ENCODE measurements around the gene CXCR6. TPM values are rescaled to one million over a fixed set of nuclear protein-coding genes. Genes with fewer than 3 reads are reported as not detected.

CXCR6 gene
- 1 to 10 TPM in 1 of 7 donors, under 1 TPM in 6; 0.20 to 2.3 (median 0.55) TPM for total RNA-seq
- polyA plus RNA-seq = 1 to 10 TPM in 1 of 2 donors, under 1 TPM in 1; 0.41 to 3.5 TPM
- long read RNA-seq, donor 1, partial matches to known transcripts = 0 of 1 reads
- long read RNA-seq, donor 1, other reads (novel, unspliced or antisense) = 1 of 1 reads
- long read RNA-seq, donor 2 = 0 reads
- long read RNA-seq, donor 3, partial matches to known transcripts = 0 of 1 reads
- long read RNA-seq, donor 3, other reads (novel, unspliced or antisense) = 0 of 1 reads

GRCh38 chr3:45943207-45943846 lies at the start of gene CXCR6:
Gene CXCR6 (plus strand): TSS chr3:45943464. CDS start chr3:45946482, 3,018 bp downstream.
- 90 to 95% (median 93%) methylated on average over 8 of the region's 8 CpGs for WGBS, 3 donors
- no peak within 1 kb of the TSS for H3K27ac ChIP-seq

DNA sequence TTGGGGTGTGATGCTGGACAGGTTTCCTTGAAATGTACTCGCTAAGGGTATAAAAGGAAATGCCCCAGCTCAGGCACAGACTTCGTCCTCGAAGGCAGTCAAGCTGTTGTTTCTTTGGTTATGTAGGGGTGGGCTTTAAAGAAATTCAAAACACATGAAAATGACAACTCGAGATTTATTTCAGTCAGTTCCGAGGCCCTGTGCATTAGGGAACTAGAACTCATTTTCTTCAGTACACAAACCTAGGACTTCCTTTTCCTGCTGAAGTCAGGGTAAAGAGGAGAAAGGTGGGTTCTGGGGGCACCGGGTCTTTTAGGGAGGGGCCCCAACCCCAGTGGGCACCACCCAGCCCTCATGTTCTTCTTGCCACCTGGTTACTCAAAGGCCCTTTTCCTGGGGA lies 49.2 kb upstream of the CXCR6 start:
- WGBS, 3 donors = 80 to 84% (median 84%) methylated on average over 6 of the region's 6 CpGs
- no peaks in the 10 kb centered on the region for H3K4me1 ChIP-seq (ENCODE audit: insufficient read depth)
- H3K4me3 ChIP-seq = no peak overlapping the region
- TF ChIP-seq POLR2A (IDR thresholded peaks at IDR 0.05) (no peak), EP300 (IDR thresholded peaks at IDR 0.05) (no peak)
- TF ChIP-seq, protein P1, sequence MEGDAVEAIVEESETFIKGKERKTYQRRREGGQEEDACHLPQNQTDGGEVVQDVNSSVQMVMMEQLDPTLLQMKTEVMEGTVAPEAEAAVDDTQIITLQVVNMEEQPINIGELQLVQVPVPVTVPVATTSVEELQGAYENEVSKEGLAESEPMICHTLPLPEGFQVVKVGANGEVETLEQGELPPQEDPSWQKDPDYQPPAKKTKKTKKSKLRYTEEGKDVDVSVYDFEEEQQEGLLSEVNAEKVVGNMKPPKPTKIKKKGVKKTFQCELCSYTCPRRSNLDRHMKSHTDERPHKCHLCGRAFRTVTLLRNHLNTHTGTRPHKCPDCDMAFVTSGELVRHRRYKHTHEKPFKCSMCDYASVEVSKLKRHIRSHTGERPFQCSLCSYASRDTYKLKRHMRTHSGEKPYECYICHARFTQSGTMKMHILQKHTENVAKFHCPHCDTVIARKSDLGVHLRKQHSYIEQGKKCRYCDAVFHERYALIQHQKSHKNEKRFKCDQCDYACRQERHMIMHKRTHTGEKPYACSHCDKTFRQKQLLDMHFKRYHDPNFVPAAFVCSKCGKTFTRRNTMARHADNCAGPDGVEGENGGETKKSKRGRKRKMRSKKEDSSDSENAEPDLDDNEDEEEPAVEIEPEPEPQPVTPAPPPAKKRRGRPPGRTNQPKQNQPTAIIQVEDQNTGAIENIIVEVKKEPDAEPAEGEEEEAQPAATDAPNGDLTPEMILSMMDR (IDR thresholded peaks at IDR 0.05) = no peak
- H3K27ac ChIP-seq = no peak overlapping the region
- intact Hi-C loops (cut with DNase I) = no loop called here
- DNase-seq = no peak
- H3K9me3 ChIP-seq = no peaks in the 10 kb centered on the region
- no peaks in the 10 kb centered on the region for H3K27me3 ChIP-seq
- H3K36me3 ChIP-seq = no peaks in the 10 kb centered on the region

More at GRCh38 chr3:45943207-45943846, at the start of gene CXCR6:
- H3K9me3 ChIP-seq = no peaks in the 10 kb centered on the region
- TF ChIP-seq, protein P1 (IDR thresholded peaks at IDR 0.05) = no peak
- TF ChIP-seq EP300 (IDR thresholded peaks at IDR 0.05) (no peak), POLR2A (IDR thresholded peaks at IDR 0.05) (no peak)
- no peak within 1 kb of the TSS for H3K4me3 ChIP-seq
- H3K36me3 ChIP-seq = no peaks in the 10 kb centered on the region
- intact Hi-C loops (cut with DNase I) = no loop called here
- DNase-seq = no peak
- peaks cover 4% of the 10 kb centered on the region for H3K4me1 ChIP-seq (ENCODE audit: insufficient read depth)
- H3K27me3 ChIP-seq = no peaks in the 10 kb centered on the region

- H3K4me3 ChIP-seq = no peak overlapping the region
- no peak for DNase-seq
- no peaks in the 10 kb centered on the region for H3K9me3 ChIP-seq
- 91 to 95% (median 92%) methylated on average over 5 of the region's 5 CpGs for WGBS, 3 donors
- intact Hi-C loops (cut with DNase I) = no loop called here
- H3K36me3 ChIP-seq = no peaks in the 10 kb centered on the region
- H3K27me3 ChIP-seq = no peaks in the 10 kb centered on the region
- TF ChIP-seq, protein P1 (IDR thresholded peaks at IDR 0.05) = no peak
- no peak for TF ChIP-seq POLR2A (IDR thresholded peaks at IDR 0.05)
- no peak for TF ChIP-seq EP300 (IDR thresholded peaks at IDR 0.05)
- no peak overlapping the region for H3K27ac ChIP-seq
- no peaks in the 10 kb centered on the region for H3K4me1 ChIP-seq (ENCODE audit: insufficient read depth)
Measured at GRCh38 chr3:45895686-45896468, 47.4 kb upstream of the CXCR6 start.

DNA sequence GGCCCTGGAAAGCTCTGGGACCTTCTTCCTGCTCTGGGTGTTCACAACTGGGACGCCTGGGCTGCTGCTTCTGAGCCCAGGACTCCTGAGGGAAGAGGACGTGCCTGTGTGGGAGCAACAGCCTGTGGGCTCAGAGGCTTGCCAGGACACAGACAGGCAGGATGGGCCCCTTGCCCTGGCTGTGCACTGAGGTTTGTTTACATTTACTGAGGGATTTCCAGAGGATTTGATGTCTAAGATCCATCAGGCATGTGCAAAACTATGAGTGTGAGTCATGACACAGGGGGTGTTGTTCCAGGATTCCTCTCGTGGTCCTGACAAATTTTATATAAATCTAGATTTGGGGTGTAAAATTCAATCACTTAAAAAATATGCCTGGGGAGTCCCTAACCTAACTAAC lies 46.3 kb upstream of the CXCR6 start:
- no peak overlapping the region for H3K27ac ChIP-seq
- intact Hi-C loops (cut with DNase I) = no loop called here
- 28 to 46% (median 38%) methylated on average over 3 of the region's 3 CpGs for WGBS, 3 donors
- no peak overlapping the region for H3K4me3 ChIP-seq
- TF ChIP-seq, protein P1 (IDR thresholded peaks at IDR 0.05) = no peak
- TF ChIP-seq POLR2A (IDR thresholded peaks at IDR 0.05) (no peak), EP300 (IDR thresholded peaks at IDR 0.05) (no peak)
- no peaks in the 10 kb centered on the region for H3K9me3 ChIP-seq
- no peaks in the 10 kb centered on the region for H3K27me3 ChIP-seq
- no peaks in the 10 kb centered on the region for H3K36me3 ChIP-seq
- H3K4me1 ChIP-seq (ENCODE audit: insufficient read depth) = no peaks in the 10 kb centered on the region
- DNase-seq = no peak
